Ecto neural progenitor cell (in vitro differentiated cells): ENCODE results near the gene DOCK3.
"Not testable (repeated sequence)": the region's sequence is repeated elsewhere in the genome, so short reads cannot be mapped to it uniquely, and the experiment has no call there.

Source experiments
- DNase-seq: peaks from one replicate; pipeline ENCODE4 v3.0.0-alpha.2; 2018; ENCODE audit warnings: low spot score

The DOCK3 gene

GRCh38 chr3:50982540-50983325, 308.0 kb downstream of the DOCK3 start:
- no peak for DNase-seq

GRCh38 chr3:50983887-50984286, 309.2 kb downstream of the DOCK3 start:
- no peak for DNase-seq

- no peak for DNase-seq
Measured at GRCh38 chr3:50985893-50986292, 311.2 kb downstream of the DOCK3 start.

GRCh38 chr3:50986726-50987125, 312.0 kb downstream of the DOCK3 start:
- DNase-seq = no peak

- no peak for DNase-seq
Measured at GRCh38 chr3:50994537-50994936, 319.8 kb downstream of the DOCK3 start.

GRCh38 chr3:50995085-50995824, 320.5 kb downstream of the DOCK3 start:
- DNase-seq = no peak

- DNase-seq = no peak
Measured at GRCh38 chr3:51002495-51002894, 327.8 kb downstream of the DOCK3 start.

GRCh38 chr3:51004235-51004634, 329.5 kb downstream of the DOCK3 start:
- no peak for DNase-seq

GRCh38 chr3:51024121-51024520, 349.4 kb downstream of the DOCK3 start:
- no peak for DNase-seq

- DNase-seq = no peak
Measured at GRCh38 chr3:51024765-51025632, 350.3 kb downstream of the DOCK3 start.

GRCh38 chr3:51031666-51032065, 356.9 kb downstream of the DOCK3 start:
- no peak for DNase-seq

- no peak for DNase-seq
Measured at GRCh38 chr3:51035630-51036029, 360.9 kb downstream of the DOCK3 start.

GRCh38 chr3:51044982-51045381, 370.3 kb downstream of the DOCK3 start:
- no peak for DNase-seq

- no peak for DNase-seq
Measured at GRCh38 chr3:51052562-51052961, 377.8 kb downstream of the DOCK3 start.

GRCh38 chr3:51057121-51057520, 382.4 kb downstream of the DOCK3 start:
- DNase-seq = no peak

- DNase-seq = no peak
Measured at GRCh38 chr3:51063053-51063452, 388.3 kb downstream of the DOCK3 start.

GRCh38 chr3:51075221-51075775, 400.6 kb downstream of the DOCK3 start:
- DNase-seq = no peak

GRCh38 chr3:51082363-51082762, 407.6 kb downstream of the DOCK3 start:
- DNase-seq = no peak

- no peak for DNase-seq
Measured at GRCh38 chr3:51083490-51083889, 408.8 kb downstream of the DOCK3 start.

- not testable (repeated sequence) for DNase-seq
Measured at GRCh38 chr3:51092141-51092540, 417.4 kb downstream of the DOCK3 start.

- DNase-seq = not testable (repeated sequence)
Measured at GRCh38 chr3:51094838-51095237, 420.1 kb downstream of the DOCK3 start.
